A549 (cell line): ENCODE measurements around the gene SPP1. TPM values are rescaled to one million over a fixed set of nuclear protein-coding genes. Genes with fewer than 3 reads are reported as not detected.

ENCODE experiments used
- ATAC-seq, 2 experiments: fragments of 200-7000 bp in 1 of 2; fragments of >200 bp in 1 of 2; cut with Nextera tagmentation in 1 of 2; cut with Tn5 transposase in 1 of 2; 3 replicates each; pipeline versions ENCODE4 v1.8.0 to v1.9.1; 2018 to 2020; ENCODE audit warnings: mild to moderate bottlenecking in 1 of 2, moderate library complexity in 1 of 2
- CTCF ChIA-PET: fragments of 300-600 bp; sonication (Branson Sonifier 250); formaldehyde crosslinking; extraction: SDS; loops from one replicate; lab custom pipeline; 2021; ENCODE audit warnings: antibody characterized with exemption, inconsistent platforms; lab: Yijun Ruan, JAX
- POLR2A ChIA-PET: fragments of 350-600 bp; formaldehyde crosslinking; extraction: SDS; loops from one replicate; lab custom pipeline; 2021; ENCODE audit warnings: antibody characterized with exemption, inconsistent platforms; lab: Yijun Ruan, JAX
- DNase-seq, 2 experiments: peaks; one replicate each; pipeline versions ENCODE4 v3.0.0 to v3.0.0-alpha.2; 2011 to 2016; ENCODE audit warnings: low read depth in 1 of 2, low spot score in 1 of 2
- FAIRE-seq: peaks from 2 replicates; lab custom pipeline; 2011; peaks lifted over from hg19 to GRCh38; lab: Jason Lieb, UNC
- H3K27ac ChIP-seq, 2 experiments: fragments of >200 bp; sonication (Bioruptor Twin); formaldehyde crosslinking; 3 replicates each; pipeline ENCODE4 v1.5.1; 2016 to 2017
- H3K4me1 ChIP-seq: fragments of >200 bp; sonication (Bioruptor Twin); formaldehyde crosslinking; 3 replicates; pipeline ENCODE4 v1.6.1; 2016
- H3K4me2 ChIP-seq: fragments of >200 bp; sonication (Bioruptor Twin); formaldehyde crosslinking; 3 replicates; pipeline ENCODE4 v1.6.1; 2016
- H3K4me3 ChIP-seq: fragments of >200 bp; sonication (Bioruptor Twin); formaldehyde crosslinking; 3 replicates; pipeline ENCODE4 v1.5.1; 2016
- H3K9me3 ChIP-seq: fragments of >200 bp; sonication (Bioruptor Twin); formaldehyde crosslinking; 3 replicates; pipeline ENCODE4 v1.6.1; 2016
- BHLHE40 ChIP-seq: IDR thresholded peaks from 2 replicates; pipeline ENCODE4 v1.6.1; 2012; ENCODE audit warnings: low read depth, low read length, inconsistent platforms
- CEBPB ChIP-seq, 2 experiments: fragments of >200 bp in 1 of 2; sonication (Bioruptor Twin) in 1 of 2; formaldehyde crosslinking in 1 of 2; IDR thresholded peaks; 2 replicates each; pipeline ENCODE4 v1.6.1; 2012 to 2016
- EP300 ChIP-seq, 2 experiments: fragments of >200 bp; sonication (Bioruptor Twin); formaldehyde crosslinking; IDR thresholded peaks; 2 replicates in 1 of 2; 3 replicates in 1 of 2; pipeline ENCODE4 v1.6.1; 2016 to 2017
- FOSB ChIP-seq: fragments of 250-450 bp; sonication (Bioruptor Pico); IDR thresholded peaks from 2 replicates; pipeline ENCODE4 v1.5.0; 2020; ENCODE audit warnings: mild to moderate bottlenecking, moderate library complexity
- GATA3 ChIP-seq: IDR thresholded peaks from 2 replicates; pipeline ENCODE4 v1.6.1; 2012; ENCODE audit warnings: borderline replicate concordance
- HOXB13 ChIP-seq: fragments of 250-450 bp; sonication (Bioruptor Pico); IDR thresholded peaks from 2 replicates; pipeline ENCODE4 v1.5.0; 2020; ENCODE audit warnings: low read depth, mild to moderate bottlenecking, moderate library complexity
- MAFK ChIP-seq: fragments of 450-650 bp; IDR thresholded peaks from 2 replicates; pipeline ENCODE4 v1.6.1; 2014; ENCODE audit not compliant: partially characterized antibody
- MAZ ChIP-seq: fragments of 150-350 bp; IDR thresholded peaks from 2 replicates; pipeline ENCODE4 v1.6.1; 2014; ENCODE audit warnings: antibody characterized with exemption, low read depth, low read length, borderline replicate concordance
- NFE2L2 ChIP-seq: fragments of 150-350 bp; conservative IDR thresholded peaks from 2 replicates; pipeline ENCODE4 v1.6.1; 2014; ENCODE audit warnings: low read length
- RAD21 ChIP-seq, 2 experiments: fragments of >200 bp in 1 of 2; sonication (Bioruptor Twin) in 1 of 2; formaldehyde crosslinking in 1 of 2; IDR thresholded peaks in 1 of 2; conservative IDR thresholded peaks in 1 of 2; 2 replicates in 1 of 2; 3 replicates in 1 of 2; pipeline ENCODE4 v1.6.1; 2012 to 2018; ENCODE audit warnings: inconsistent platforms in 1 of 2
- RNF2 ChIP-seq: fragments of 200-600 bp; sonication (generic); IDR thresholded peaks from 2 replicates; pipeline ENCODE4 v1.6.1; 2016; ENCODE audit warnings: low read depth, mild to moderate bottlenecking, antibody characterized with exemption, moderate library complexity, borderline replicate concordance
- SMC3 ChIP-seq: fragments of >200 bp; sonication (Bioruptor Twin); formaldehyde crosslinking; IDR thresholded peaks from 3 replicates; pipeline ENCODE4 v1.6.1; 2018; ENCODE audit warnings: inconsistent platforms
- ZC3H11A ChIP-seq: fragments of 450-650 bp; IDR thresholded peaks from 2 replicates; pipeline ENCODE4 v1.6.1; 2014; ENCODE audit warnings: antibody characterized with exemption, mild to moderate bottlenecking
- ZSCAN20 ChIP-seq: fragments of 250-450 bp; sonication (Bioruptor Pico); IDR thresholded peaks from 2 replicates; pipeline ENCODE4 v1.8.0; 2022; ENCODE audit warnings: mild to moderate bottlenecking, moderate library complexity
- WGBS: methylation state at CpG from one replicate; pipeline ENCODE4 v1.1.6; 2017; ENCODE audit errors: missing lambda C conversion rate; 5-methylcytosine and 5-hydroxymethylcytosine counted together
- polyA plus RNA-seq, 4 experiments: library from polyadenylated mRNA; depleted of rRNA in 3 of 4; stranded (reverse); fragments of >200 nt; fragmentation: RNase III in 1 of 4; extraction: RNeasy Plus Mini Kit Qiagen cat#74134 plus additional on column Dnase treatment in 1 of 4; gene quantifications; 2 replicates in 3 of 4; 3 replicates in 1 of 4; pipeline ENCODE4 v1.2.3, GENCODE V29; 2011 to 2017
- TF ChIP-seq, protein P1 (sequence below): fragments of >200 bp; sonication (Bioruptor Twin); formaldehyde crosslinking; IDR thresholded peaks from 3 replicates; pipeline ENCODE4 v1.5.1; 2016
- TF ChIP-seq, protein P2 (sequence below): fragments of 250-450 bp; sonication (Bioruptor Pico); IDR thresholded peaks from 2 replicates; pipeline ENCODE4 v1.5.0; 2020; ENCODE audit warnings: low read depth, mild to moderate bottlenecking, moderate library complexity

SPP1 gene
- polyA plus RNA-seq, 2 of the 4 experiments (the other 2 are of a cell fraction), result 226 to 415 TPM

DNA sequence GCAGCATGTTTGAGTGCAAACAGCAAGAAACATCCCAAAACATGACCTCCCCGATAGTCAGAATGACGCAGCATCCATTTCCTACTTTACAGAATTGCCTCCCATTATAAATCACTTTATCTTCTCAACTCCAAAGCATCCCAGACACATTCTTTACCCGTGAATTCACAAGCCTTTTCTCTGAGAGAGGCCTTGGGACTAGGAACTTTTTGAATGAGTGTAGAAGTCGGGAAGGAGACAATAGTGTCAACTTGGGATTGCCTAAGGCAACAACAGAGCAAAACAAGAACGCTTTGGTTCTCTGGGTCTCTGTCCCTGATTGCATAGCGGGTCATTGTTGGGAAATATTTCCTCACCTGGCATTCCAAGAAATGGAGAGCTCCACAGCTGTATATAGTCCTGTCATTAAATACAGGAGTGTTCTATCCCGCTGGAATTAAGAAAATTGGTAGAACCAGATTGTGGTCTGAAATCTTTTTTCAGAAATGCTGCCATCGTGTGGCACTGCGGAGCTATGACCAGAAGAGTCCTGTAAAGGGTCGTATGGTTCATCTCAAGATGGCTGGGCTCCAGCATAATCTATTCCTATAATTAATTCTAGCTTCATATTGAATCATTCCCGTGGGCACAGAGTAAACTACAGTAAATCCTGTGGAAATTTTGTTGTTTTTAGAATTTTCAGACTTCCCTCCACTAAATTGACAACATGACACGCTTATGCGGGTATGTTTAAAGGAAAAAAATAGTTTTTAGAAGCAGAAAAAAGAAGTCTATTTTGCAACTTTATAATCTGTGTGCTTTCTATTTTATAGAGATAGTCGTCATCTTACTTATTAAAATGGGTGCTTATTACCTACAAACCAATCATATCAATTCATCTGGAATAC lies 2.0 kb upstream of the SPP1 start:
- ATAC-seq (peak; percentile 72 to 74), FAIRE-seq (no peak), DNase-seq (peak; percentile 13 to 70)
- H3K4me3 ChIP-seq, result peak overlapping the region; percentile 30
- H3K4me2 ChIP-seq, result peak overlapping the region; percentile 67
- 28% methylated on average over 14 of the region's 14 CpGs for WGBS
- POLR2A ChIA-PET, result interaction anchor here (1.0 kb wide), 1 partner anchor 120 kb away, joined by 8 read pairs; no protein-coding TSS in a partner anchor
- peak; percentile 78 for TF ChIP-seq SMC3
- no peak for TF ChIP-seq MAFK
- TF ChIP-seq, protein P1, sequence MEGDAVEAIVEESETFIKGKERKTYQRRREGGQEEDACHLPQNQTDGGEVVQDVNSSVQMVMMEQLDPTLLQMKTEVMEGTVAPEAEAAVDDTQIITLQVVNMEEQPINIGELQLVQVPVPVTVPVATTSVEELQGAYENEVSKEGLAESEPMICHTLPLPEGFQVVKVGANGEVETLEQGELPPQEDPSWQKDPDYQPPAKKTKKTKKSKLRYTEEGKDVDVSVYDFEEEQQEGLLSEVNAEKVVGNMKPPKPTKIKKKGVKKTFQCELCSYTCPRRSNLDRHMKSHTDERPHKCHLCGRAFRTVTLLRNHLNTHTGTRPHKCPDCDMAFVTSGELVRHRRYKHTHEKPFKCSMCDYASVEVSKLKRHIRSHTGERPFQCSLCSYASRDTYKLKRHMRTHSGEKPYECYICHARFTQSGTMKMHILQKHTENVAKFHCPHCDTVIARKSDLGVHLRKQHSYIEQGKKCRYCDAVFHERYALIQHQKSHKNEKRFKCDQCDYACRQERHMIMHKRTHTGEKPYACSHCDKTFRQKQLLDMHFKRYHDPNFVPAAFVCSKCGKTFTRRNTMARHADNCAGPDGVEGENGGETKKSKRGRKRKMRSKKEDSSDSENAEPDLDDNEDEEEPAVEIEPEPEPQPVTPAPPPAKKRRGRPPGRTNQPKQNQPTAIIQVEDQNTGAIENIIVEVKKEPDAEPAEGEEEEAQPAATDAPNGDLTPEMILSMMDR, result peak; percentile 69
- TF ChIP-seq EP300 (IDR thresholded peaks at IDR 0.05), result no peak
- TF ChIP-seq RAD21 (conservative IDR thresholded peaks at IDR 0.05 in 1 of 2, IDR thresholded peaks at IDR 0.05 in 1 of 2), result peak; percentile 59 to 67
- H3K9me3 ChIP-seq, result no peaks in the 10 kb centered on the region
- CTCF ChIA-PET, result interaction anchor here (0.6 to 9.2 kb wide), 16 partner anchors 11 to 285 kb away, joined by 3 to 142 read pairs (median 4); no protein-coding TSS in a partner anchor
- H3K27ac ChIP-seq, result peak overlapping the region; percentile 76
- peaks cover 28% of the 10 kb centered on the region for H3K4me1 ChIP-seq

DNA sequence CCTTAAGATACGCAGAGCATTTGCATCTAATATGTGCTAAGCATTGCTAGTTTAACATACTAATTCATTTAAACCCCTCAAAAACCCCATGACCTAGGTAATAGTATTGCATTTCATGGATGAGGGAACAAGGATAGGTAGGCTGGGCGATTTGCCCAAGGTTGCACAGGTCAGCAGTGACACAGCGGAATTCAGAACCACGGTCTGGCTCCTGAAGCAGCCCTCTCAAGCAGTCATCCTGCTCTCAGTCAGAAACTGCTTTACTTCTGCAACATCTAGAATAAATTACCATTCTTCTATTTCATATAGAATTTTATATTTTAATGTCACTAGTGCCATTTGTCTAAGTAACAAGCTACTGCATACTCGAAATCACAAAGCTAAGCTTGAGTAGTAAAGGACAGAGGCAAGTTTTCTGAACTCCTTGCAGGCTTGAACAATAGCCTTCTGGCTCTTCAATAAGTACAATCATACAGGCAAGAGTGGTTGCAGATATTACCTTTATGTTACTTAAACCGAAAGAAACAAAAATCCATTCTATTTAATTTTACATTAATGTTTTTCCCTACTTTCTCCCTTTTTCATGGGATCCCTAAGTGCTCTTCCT lies 555 bp upstream of the SPP1 start:
- Histone ChIP-seq H3K4me1 (peaks cover 38% of the 10 kb centered on the region), H3K27ac (peak overlapping the region; percentile 76 to 84), H3K4me3 (peak overlapping the region; percentile 45), H3K9me3 (no peaks in the 10 kb centered on the region), H3K4me2 (peak overlapping the region; percentile 81)
- FAIRE-seq (peak; percentile 76), DNase-seq (peak; percentile 7 to 65), ATAC-seq (peak; percentile 64 to 76; a peak in 4 of 6 replicates)
- CTCF ChIA-PET, result interaction anchor here (0.6 to 9.2 kb wide), 6 partner anchors 11 to 123 kb away, joined by 3 to 142 read pairs (median 8); no protein-coding TSS in a partner anchor
- TF ChIP-seq NFE2L2 (peak; percentile 50), ZC3H11A (no peak), MAFK (peak; percentile 74)
- TF ChIP-seq, all 56 proteins: peak for 2
- 7% methylated on average over 6 of the region's 6 CpGs for WGBS
- POLR2A ChIA-PET, result no interaction called here

DNA sequence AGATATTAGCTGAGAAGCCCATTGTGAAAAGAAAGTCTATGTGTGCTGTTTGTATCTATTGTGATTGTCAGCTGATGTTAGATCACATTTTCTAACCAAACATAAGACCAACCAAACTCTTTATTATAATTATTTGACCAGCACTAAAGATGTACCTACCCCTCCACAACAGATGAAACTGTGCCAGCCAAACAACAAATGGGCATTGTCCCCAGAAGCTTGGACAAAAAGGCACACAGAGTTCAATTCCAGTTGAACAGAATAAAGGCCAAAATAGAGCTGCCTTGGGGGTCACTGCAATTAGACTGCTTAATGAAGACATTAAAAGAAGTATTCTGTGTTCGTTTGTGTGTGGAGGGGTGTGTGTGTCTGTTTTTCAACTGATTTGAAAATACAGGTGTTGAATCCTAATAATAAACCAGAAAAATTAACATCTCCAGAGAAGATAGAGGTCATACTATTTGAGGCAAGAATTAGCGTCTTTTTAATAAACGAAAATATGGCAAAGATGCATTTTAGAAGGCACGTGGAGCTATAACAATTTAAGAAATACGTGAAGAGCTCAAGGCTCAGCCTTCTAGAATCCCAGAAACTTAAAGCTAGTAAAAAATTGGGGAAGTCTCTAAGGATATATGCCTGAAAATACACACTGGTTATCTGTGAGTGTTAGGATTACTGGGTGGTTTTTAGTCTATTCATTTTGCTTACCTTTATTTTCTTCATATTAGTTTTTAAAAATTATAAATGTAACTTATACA lies 2.2 kb downstream of the SPP1 start:
- peak overlapping the region; percentile 81 for H3K4me2 ChIP-seq
- no peak for DNase-seq
- ATAC-seq, result no peak
- TF ChIP-seq CEBPB (IDR thresholded peaks at IDR 0.05), result no peak
- no peak for TF ChIP-seq MAZ
- no peak for TF ChIP-seq ZC3H11A
- no peak for TF ChIP-seq ZSCAN20 (CRISPR knock-in tag)
- no peak for TF ChIP-seq RNF2
- TF ChIP-seq FOSB (CRISPR knock-in tag), result no peak
- no peak for TF ChIP-seq BHLHE40
- no peak for TF ChIP-seq HOXB13 (CRISPR knock-in tag)
- TF ChIP-seq RAD21 (conservative IDR thresholded peaks at IDR 0.05 in 1 of 2, IDR thresholded peaks at IDR 0.05 in 1 of 2), result no peak
- TF ChIP-seq NFE2L2, result no peak
- TF ChIP-seq GATA3, result no peak
- TF ChIP-seq, protein P1, result no peak
- TF ChIP-seq, protein P2, sequence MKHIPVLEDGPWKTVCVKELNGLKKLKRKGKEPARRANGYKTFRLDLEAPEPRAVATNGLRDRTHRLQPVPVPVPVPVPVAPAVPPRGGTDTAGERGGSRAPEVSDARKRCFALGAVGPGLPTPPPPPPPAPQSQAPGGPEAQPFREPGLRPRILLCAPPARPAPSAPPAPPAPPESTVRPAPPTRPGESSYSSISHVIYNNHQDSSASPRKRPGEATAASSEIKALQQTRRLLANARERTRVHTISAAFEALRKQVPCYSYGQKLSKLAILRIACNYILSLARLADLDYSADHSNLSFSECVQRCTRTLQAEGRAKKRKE (CRISPR knock-in tag), result no peak
- TF ChIP-seq, all 56 proteins: peak for 0
- peak overlapping the region; percentile 82 to 88 for H3K27ac ChIP-seq
- H3K4me1 ChIP-seq, result peaks cover 34% of the 10 kb centered on the region
- no peak for FAIRE-seq
- H3K9me3 ChIP-seq, result no peaks in the 10 kb centered on the region
- POLR2A ChIA-PET, result interaction anchor here (0.6 kb wide), 1 partner anchor 125 kb away, joined by 7 read pairs; no protein-coding TSS in a partner anchor
- peak overlapping the region; percentile 45 for H3K4me3 ChIP-seq
- CTCF ChIA-PET, result interaction anchor here (9.2 kb wide), 1 partner anchor 126 kb away, joined by 142 read pairs; no protein-coding TSS in a partner anchor
- WGBS, result 44% methylated on average over 5 of the region's 5 CpGs
